A172 (cell line): ENCODE results near the gene NOXO1. TPM values are rescaled to one million over a fixed set of nuclear protein-coding genes. Genes with fewer than 3 reads are reported as not detected.
A peak's percentile ranks its signal among the peaks of the same experiment; 100 is the strongest.

Source experiments
- DNase-seq: peaks from one replicate; pipeline ENCODE4 v3.0.0-alpha.2; 2015; ENCODE audit warnings: low spot score
- total RNA-seq: library from RNA; depleted of rRNA; stranded (reverse); fragments of >200 nt; shearing (Covaris generic); gene quantifications from 2 replicates; pipeline ENCODE4 v1.2.3, GENCODE V29; 2014

Gene NOXO1
- total RNA-seq, 1 experiment from 2014 or later, result not detected

DNA sequence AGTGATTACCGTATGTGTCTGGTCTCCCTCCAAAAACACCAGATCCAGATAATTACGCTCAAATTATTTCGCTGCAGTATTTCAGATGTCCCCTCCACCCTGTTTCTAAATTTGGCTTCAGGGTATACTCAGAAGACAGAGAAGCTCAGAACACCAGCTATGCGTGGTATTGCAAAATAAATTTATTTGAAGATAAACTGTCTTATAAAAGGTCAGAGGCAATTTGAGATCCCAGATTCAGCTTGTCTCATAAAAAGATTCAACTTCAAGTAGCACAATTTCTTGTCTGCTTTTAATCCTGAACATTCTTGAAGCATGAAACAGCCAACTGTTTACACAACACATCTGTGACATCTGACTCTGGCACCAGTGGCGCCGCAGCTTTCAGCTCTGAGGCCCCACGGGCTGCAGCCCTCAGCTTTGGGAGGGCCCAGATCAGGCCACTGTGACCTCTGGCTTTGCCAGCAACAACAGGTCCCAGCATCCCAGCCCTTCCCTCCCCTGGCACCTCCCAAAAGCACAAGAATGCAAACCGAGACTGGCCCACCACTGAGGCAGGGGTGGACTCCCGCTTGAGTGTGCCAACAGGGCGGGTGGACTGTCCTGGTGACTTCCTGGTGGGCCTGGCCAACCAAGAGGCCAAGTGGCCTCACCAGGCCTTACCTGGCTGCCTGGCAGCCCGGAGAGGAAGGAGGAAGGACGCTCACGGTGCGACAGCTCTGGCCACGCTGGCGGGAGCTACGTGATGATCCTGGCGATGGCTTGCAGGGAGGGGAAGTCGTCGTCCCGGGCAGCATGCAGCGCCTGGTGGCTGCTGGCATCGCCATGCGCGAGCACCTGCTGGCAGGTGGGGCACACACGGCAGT is 16.5 kb upstream of the NOXO1 start:
- no peak for DNase-seq

DNA sequence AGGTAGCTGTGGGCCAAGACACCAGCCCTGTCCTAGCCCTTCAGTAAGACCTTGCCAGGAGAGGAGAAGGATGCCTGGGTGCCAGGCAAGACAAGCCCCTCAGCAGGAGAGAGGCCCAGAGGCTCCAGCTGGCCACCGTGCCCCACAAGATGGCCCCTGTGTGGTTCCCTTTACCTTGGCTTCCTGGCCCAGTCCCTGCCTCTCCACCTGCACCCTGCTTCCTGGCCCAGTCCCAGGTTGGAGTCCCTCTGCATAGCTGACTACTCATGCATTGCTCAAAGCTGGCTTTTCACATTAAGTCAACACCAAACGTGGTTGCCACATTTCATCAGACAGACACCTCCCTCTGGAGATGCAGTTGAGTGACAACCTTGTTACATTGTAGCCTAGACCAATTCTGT is 12.5 kb upstream of the NOXO1 start:
- no peak for DNase-seq

DNA sequence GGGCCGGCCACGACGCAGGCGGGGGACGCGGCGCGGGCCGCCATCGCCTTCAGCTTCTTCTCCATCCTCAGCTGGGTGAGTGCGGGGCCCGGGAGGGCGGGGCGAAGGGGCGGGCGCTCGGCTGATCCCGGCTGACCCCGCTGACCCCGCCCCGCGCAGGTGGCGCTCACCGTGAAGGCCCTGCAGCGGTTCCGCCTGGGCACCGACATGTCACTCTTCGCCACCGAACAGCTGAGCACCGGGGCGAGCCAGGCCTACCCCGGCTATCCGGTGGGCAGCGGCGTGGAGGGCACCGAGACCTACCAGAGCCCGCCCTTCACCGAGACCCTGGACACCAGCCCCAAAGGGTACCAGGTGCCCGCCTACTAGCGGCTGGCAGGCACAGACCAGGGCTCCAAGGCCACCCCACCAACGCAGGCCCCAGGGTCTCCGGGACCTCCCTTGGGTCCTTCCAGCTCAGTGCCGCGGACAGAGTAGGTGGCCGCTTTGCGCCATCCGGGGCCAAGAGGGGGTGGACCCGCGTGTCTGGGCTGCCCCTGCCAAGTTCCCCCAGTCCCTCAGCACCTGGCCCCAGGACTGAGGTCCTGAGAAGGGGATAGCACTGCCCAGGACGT is 11.5 kb upstream of the NOXO1 start:
- no peak for DNase-seq

DNA sequence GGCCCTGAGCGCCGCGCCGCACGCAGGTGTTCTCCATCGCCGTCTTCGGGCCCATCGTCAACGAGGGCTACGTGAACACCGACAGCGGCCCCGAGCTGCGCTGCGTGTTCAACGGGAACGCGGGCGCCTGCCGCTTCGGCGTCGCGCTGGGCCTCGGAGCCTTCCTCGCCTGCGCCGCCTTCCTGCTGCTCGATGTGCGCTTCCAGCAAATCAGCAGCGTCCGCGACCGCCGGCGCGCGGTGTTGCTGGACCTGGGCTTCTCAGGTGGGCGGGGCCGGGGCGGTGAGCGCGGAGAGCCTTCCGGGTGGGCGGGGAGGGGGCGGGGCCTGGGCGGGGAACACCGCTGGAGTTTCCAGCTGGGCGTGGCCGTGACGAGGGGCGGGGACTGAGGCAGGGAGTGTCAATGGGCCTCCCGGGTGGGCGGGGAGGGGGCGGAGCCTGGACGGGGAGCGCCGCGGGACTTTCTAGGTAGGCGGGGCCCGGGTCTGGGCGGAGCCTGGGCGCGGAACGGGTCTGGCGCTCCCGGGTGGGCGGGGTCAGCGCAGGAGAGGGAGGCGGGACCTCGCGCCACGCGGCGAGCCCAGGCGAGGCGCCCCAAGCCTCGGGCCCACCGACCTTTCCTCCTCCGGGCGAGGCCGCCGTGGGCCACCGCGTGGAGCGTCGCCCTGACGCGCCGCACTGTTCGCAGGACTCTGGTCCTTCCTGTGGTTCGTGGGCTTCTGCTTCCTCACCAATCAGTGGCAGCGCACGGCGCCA is 10.9 kb upstream of the NOXO1 start:
- no peak for DNase-seq

DNA sequence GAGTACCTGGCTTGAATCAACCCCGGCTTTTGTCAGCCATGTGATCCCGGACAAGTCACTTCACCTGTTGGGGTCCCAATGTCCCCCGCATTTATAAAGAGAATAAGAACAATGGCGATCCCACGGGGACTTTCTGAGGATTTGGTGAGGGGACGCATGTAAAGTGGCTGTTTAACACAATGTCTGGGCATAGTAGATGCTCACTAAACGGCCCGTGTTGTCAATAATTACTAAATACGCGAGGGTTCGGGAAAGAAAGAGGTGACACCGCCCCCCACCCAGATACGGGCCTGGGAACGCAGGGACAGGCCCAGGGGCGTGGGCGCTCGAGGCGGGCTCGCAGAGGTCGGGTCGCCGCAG is 10.3 kb upstream of the NOXO1 start:
- DNase-seq, result no peak

DNA sequence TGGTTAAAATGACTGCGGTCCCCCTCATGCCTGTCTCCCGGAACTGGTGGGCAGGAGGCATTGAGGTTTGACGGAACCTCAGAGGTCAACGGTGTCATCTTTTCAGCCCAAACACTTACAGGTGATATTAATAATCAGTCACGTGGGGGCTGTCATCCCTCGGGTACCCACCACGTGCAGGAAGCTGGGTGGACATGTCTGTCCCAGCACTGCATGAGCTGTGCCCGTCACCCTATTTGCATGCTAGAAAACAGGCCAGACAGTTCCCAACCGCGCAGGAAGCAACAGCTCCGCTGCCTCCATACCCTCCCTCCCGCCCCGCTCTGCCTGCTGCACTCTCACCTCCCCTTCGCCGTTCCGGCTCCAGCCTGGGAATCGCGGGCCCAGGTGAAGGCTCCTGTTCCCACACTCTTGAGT is 9.9 kb upstream of the NOXO1 start:
- DNase-seq, result no peak

DNA sequence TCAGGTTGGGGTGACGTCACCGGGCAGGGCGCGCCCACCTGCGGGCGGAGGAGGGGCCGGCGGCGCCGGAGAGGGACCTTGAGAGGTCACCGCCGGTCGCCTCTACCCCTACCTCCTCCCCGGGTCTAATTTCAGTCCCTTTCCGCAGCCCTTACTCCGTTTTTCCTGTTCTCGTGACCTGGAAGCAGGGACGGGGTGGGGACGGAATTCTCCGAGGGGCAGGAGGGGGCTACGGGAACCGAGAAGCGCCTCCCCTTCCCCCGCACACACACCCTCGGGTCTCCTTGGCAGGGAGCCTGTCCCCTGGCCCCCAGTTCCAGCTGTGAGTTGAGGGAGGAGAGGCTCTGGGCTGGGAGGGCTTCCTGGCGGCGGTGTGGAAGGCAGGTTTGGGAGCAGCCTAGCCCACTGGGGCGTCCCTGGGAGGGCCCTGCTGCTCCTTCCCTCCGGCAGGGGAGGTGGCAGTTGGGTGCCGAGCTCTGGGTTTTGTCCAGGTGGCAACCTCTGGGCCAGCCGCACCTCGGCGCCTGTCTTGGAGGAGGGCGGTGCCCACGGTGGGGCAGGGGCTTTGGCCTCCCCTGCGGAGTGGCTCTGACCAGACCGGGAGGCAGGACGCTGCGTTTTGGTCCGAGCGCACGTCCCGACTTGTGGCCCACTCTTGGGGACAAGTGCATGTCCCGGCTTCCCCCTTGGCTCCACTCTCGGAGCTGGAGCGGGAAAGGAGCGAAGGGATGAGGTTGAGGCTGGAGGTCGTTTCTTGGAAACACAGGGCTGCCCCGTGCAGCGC is 9.3 kb upstream of the NOXO1 start:
- no peak for DNase-seq

DNA sequence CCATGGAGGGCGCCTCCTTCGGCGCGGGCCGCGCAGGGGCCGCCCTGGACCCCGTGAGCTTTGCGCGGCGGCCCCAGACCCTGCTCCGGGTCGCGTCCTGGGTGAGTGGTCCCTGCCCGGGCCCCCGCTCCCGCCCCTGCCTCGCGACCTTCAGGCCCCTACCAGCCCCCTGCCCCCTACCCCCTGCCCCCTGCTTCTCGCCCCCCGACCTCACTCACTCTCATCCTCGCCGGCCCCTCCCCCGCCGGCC is 8.8 kb upstream of the NOXO1 start:
- DNase-seq, result no peak

DNA sequence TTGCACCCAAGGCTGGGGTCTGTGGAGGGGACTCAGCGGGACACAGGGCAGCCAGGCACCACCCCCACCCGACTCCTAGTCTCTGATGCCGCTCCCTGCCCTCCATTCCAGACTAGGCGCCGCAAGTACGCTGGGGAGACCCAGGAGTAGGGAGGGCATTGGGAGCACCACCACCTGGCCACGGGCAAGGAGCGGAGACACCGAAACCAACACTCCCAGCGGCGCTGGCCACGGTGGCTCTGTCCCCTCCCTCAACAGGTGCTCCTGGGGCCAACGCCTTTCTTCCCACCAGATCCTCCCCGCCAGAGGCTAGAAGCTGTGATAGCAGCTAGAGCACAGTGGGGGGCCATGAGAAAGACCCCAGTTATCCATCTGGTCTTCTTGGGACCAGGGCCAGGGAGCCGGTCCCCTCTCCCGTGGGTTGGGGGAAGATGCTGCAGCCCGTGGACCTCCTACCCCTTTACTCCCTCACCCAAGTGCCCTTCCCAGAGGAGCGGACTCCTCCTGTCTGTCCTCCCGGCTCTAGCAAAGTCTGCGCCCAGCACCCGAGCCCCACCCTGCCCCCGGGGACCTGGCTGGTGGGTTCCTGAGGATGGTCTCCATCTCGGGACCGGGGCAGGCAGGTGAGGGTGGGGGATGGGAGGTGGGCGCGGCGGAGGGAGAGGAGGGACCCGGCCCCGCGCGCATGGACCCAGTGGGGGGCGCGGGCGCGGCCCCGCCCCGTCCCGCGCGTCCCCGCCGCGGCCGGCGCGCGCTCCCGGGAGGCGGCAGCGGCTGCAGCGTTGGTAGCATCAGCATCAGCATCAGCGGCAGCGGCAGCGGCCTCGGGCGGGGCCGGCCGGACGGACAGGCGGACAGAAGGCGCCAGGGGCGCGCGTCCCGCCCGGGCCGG is 8.2 kb upstream of the NOXO1 start, which contains the start of gene SYNGR3:
Gene SYNGR3 (plus strand): TSS at position 762 of the 892 bp plus-strand sequence. CDS start 133 bp downstream, outside the sequence.
- no peak for DNase-seq

DNA sequence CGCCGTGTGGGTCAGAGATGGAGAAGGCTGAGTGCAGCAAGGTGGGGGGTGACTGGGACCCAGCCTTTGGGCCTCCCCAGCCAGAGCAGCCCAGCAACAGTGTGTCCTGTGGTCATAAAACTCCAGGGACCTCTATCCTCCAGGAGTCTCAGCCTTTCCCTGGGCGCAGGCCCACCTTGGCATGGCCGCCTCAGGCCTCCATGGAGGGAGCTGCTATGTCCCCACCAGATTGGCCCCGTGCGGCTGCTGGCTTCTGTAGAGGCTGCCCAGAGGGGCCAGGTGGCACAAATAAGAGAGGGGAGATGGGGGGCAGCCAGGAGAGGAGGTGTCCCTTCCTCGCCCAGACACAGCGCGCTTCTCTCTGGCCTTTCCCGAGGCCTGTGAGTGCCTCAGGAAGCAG is 5.9 kb upstream of the NOXO1 start:
- no peak for DNase-seq

DNA sequence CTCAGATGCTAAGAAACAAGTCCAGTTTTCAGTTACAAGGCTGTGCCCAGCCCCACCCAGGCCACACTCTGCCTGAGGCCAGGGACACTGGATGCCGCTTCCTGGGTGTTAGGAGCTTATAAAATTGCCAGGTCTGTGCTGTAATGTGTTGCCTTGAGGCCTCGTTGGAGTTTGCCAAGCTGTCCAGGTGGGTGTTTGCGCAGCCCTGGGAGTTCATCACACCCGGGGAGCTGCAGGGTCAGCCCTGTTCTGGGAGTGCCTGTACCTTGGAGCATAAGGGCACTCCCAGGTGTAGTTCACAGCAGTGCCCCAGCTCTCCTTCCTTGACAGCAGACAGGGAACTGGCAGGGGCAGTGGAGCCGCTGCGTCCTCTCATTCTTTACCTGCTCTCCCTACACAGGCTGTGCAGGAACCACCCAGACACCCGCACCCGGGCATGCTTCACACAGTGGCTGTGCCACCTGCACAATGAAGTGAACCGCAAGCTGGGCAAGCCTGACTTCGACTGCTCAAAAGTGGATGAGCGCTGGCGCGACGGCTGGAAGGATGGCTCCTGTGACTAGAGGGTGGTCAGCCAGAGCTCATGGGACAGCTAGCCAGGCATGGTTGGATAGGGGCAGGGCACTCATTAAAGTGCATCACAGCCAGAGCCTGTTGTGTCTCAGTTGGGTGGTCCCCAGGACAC is 4.3 kb upstream of the NOXO1 start:
- no peak for DNase-seq

DNA sequence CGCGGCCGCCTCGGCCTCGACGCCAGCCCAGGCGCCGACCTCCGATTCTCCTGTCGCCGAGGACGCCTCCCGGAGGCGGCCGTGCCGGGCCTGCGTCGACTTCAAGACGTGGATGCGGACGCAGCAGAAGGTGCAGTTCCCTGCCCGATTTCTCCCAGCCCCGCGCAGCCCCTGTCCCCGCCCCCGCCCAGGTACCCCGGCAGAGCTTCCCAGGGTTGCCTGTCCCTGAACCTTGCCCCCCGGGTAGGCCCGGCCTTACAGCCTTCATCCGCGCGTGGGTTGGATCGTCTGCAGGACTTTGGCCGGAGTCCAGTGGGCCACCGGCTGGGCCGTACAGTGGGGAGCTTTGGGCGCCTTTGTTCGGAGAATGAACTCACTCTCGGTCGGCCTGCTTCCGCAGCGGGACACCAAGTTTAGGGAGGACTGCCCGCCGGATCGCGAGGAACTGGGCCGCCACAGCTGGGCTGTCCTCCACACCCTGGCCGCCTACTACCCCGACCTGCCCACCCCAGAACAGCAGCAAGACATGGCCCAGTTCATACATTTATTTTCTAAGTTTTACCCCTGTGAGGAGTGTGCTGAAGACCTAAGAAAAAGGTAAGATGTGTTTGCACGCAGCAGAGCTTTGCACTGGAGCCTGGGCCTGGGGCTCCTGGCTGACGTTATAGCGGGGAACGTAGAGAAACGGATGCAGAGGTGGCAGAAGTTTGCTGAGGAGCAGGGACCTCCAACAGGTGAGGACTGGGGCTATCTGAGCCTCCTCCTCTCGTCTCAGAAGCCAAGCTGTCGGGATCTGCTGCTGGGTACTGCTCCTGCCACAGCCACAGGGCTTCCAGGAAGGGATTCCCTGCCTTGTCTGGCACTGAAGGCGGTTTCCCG is 3.3 kb upstream of the NOXO1 start:
- DNase-seq, result no peak

DNA sequence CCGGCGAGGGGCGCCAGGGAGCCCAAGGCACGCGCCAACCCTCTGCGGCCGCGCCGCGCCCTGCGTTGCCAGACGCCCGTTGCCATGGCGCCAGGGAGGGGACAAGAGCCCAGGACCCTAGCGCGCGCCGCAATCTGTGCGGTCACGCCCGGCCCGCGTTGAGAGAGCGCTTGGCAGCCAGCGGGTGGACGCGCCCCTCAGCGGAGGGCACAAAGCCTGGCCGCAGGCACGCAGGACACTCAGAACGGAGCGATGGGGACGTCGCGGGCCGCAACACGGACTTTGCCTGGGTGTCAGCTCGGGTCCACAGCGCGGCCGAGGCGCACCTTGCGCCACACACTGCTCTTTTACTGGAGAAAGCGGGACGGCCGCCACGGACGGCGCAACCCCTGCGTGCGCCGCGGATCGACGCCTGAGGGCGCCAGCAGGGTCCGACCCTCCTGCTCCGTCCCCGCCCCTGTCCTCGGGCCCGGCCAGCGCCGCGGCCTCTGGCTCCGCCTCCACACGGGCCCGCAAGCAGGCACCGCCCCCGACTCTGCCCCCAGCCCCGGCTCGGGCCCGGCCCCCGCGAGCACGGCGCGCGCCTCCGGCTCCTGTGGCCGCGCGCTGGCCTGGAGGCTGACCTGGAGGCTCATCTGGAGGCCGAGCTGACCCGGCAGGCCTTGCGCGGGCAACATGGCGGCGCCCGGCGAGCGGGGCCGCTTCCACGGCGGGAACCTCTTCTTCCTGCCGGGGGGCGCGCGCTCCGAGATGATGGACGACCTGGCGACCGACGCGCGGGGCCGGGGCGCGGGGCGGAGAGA is 2.5 kb upstream of the NOXO1 start, which contains the start of gene GFER:
Gene GFER (plus strand): TSS at position 650 of the 803 bp plus-strand sequence. CDS start 26 bp downstream, at position 676.
- peak; percentile 77 for DNase-seq

DNA sequence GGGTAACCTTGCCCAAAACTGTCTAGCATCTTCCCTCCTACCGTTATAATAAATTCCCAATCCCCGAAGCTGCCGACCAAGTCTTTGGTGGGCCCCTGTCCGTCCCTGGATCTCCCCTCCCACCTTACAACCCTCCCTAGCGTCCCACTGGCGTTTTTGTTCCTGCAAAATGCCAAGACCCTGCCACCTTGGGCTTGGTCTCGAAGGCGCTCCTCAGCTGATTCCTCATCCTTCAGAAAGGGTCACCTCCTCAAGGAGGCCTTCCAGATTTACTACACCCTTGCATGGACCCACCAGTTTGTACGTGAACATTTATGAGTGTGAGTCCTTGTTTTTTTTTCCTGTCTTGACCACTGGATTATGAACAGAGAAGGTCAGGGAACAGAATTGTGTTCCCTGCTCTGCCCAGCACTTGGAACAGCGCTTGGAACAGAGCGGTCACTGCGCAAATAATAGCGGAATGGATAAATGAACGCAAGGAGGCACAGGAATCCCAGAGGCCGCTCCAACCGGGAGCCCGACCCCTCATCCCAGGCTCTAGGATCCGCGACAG is 1.8 kb upstream of the NOXO1 start:
- DNase-seq, result no peak

DNA sequence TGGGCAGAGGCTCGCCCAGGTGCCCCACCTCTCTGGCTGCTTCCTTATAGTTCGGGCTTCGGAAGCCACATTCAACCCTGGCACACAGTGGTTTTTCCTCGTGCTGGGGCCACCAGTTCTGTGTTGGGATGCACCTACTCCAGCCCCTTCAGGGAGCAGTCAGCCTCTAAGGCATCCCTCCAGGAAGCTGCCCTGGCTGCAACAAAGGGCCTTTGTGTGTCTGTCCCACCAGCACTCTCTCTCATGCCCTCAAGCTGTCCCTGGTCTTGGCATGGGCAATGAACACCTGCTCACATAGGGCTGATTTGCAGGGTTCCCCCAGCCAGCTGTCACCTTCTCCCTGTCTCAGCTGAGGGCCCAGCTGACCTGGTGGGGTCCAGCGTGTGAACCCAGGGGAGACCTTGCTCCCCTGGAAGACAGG is 754 bp upstream of the NOXO1 start:
- DNase-seq, result no peak

DNA sequence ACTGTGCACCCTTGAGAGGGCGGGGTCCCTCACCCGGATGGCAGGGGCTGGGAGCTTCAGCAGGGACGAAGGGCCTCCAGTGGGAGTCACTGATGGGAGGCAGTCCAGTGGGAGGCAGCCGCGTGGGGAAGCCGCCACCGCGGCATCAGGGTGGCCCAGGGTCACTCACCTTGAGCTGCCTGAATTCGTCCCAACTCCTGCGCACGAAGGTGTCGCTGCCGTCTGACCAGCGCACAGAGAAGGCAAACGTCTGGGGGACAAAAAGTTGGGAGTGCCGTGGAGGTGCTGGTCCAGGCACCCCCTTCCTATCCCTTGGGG is 540 bp downstream of the NOXO1 start:
- no peak for DNase-seq

DNA sequence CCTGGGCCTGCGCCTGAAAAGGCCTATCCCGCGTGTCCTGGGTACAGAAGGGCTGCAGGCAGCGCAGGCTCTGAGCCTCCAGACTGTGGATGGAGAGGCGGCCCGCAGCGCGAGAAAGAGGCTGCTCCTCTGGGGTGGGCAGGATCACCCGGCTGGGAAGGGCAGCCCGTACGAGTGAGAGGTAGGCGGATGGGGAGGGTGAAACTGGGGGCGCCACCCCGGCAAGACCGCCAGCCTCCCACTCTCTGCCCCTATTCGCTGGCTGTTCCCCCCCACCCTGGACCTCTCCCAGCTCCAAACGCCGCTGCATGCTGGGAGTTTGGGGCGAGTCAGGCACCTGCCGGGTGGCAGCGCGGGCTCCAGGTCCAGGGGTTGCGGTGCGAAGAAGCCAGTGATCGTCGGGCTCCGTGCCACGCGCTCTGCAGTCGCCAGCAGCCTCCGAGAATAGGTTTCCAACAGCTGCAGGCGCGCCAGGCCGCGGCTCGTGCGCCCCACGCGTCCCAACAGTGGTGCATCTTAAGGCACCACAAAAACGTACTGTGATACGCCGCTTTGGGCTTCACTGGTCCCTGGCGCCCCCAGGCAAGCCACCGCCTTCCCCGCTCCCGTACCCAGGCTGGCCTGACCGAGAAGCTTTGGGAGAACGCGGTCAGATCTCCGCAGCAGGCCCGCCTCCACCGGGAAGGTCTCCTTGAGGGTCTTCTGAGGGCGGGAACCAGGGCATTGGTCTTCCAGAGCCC is 1.1 kb downstream of the NOXO1 start:
- no peak for DNase-seq
